Mesenchymal stem cell (in vitro differentiated cells and primary cell): ENCODE data around the gene SRRM4.

ENCODE experiments used
- DNase-seq: peaks from one replicate; pipeline ENCODE4 v3.0.0-alpha.2; 2013
- H2AFZ ChIP-seq: one replicate; pipeline ENCODE4 v1.6.1; 2013; ENCODE audit warnings: low read depth, mild to moderate bottlenecking, control low read depth, inconsistent platforms, low read length, moderate library complexity
- H2AK5ac ChIP-seq: 2 replicates; pipeline ENCODE4 v1.6.1; 2013; ENCODE audit warnings: low read length, moderate library complexity, mild to moderate bottlenecking, inconsistent platforms; ENCODE audit not compliant: severe bottlenecking
- H2BK120ac ChIP-seq: one replicate; pipeline ENCODE4 v1.6.1; 2013; ENCODE audit warnings: low read depth, mild to moderate bottlenecking, inconsistent platforms, low read length, moderate library complexity
- H2BK12ac ChIP-seq, 2 experiments: one replicate each; pipeline ENCODE4 v1.6.1; 2013; ENCODE audit warnings: inconsistent platforms in 2 of 2, low read length in 2 of 2, mild to moderate bottlenecking in 2 of 2, moderate library complexity in 2 of 2, control low read depth in 1 of 2
- H2BK15ac ChIP-seq: one replicate; pipeline ENCODE4 v1.6.1; 2013; ENCODE audit warnings: mild to moderate bottlenecking, low read depth, inconsistent platforms; ENCODE audit not compliant: poor library complexity, severe bottlenecking
- H2BK5ac ChIP-seq: 2 replicates; pipeline ENCODE4 v1.6.1; 2013; ENCODE audit warnings: low read depth, mild to moderate bottlenecking, low read length, control low read depth, inconsistent platforms; ENCODE audit not compliant: poor library complexity, severe bottlenecking
- H3K14ac ChIP-seq, 2 experiments: one replicate each; pipeline ENCODE4 v1.6.1; 2013; ENCODE audit warnings: inconsistent platforms in 2 of 2, low read length in 2 of 2, control low read depth in 1 of 2, mild to moderate bottlenecking in 1 of 2, moderate library complexity in 1 of 2
- H3K18ac ChIP-seq, 2 experiments: one replicate each; pipeline ENCODE4 v1.6.1; 2013; ENCODE audit warnings: inconsistent platforms in 2 of 2, low read length in 2 of 2, control low read depth in 1 of 2, low read depth in 1 of 2, mild to moderate bottlenecking in 1 of 2
- H3K23ac ChIP-seq, 2 experiments: one replicate each; pipeline ENCODE4 v1.6.1; 2013; ENCODE audit warnings: inconsistent platforms in 2 of 2, low read length in 2 of 2, mild to moderate bottlenecking in 2 of 2, moderate library complexity in 2 of 2, control low read depth in 1 of 2
- H3K27ac ChIP-seq: 2 replicates; pipeline ENCODE4 v1.5.1; 2013; ENCODE audit warnings: mild to moderate bottlenecking, moderate library complexity, low read length, control low read depth, inconsistent platforms; ENCODE audit not compliant: poor library complexity, severe bottlenecking
- H3K27me3 ChIP-seq, 2 experiments: 2 replicates each; pipeline versions ENCODE4 v1.6.1 to v1.7.0; 2013; ENCODE audit warnings: low read length in 2 of 2, mild to moderate bottlenecking in 2 of 2, moderate library complexity in 2 of 2, control low read depth in 1 of 2, inconsistent platforms in 1 of 2; ENCODE audit not compliant: control insufficient read depth in 1 of 2, insufficient read depth in 1 of 2
- H3K36me3 ChIP-seq, 2 experiments: 2 replicates each; pipeline versions ENCODE4 v1.6.1 to v1.7.0; 2013; ENCODE audit warnings: low read length in 2 of 2, control low read depth in 1 of 2, inconsistent platforms in 1 of 2, low read depth in 1 of 2, mild to moderate bottlenecking in 1 of 2; ENCODE audit not compliant: insufficient read depth in 2 of 2, control insufficient read depth in 1 of 2
- H3K4ac ChIP-seq, 2 experiments: one replicate each; pipeline ENCODE4 v1.6.1; 2013; ENCODE audit warnings: inconsistent platforms in 2 of 2, low read length in 2 of 2, mild to moderate bottlenecking in 2 of 2, moderate library complexity in 2 of 2, control low read depth in 1 of 2, low read depth in 1 of 2
- H3K4me1 ChIP-seq: 2 replicates; pipeline ENCODE4 v1.6.1; 2013; ENCODE audit warnings: low read depth, low read length, control low read depth; ENCODE audit not compliant: control insufficient read depth, insufficient read depth
- H3K4me2 ChIP-seq: 2 replicates; pipeline ENCODE4 v1.6.1; 2013; ENCODE audit warnings: low read length, mild to moderate bottlenecking, inconsistent platforms; ENCODE audit not compliant: poor library complexity, severe bottlenecking
- H3K4me3 ChIP-seq, 2 experiments: 2 replicates each; pipeline versions ENCODE4 v1.5.1 to v1.7.0; 2013; ENCODE audit warnings: low read length in 2 of 2, mild to moderate bottlenecking in 2 of 2, control low read depth in 1 of 2, low read depth in 1 of 2; ENCODE audit not compliant: insufficient read depth in 1 of 2
- H3K79me1 ChIP-seq: replicated peaks from 2 replicates; pipeline ENCODE4 v1.6.1; 2013; ENCODE audit warnings: mild to moderate bottlenecking, control low read depth, low read length, inconsistent platforms; ENCODE audit not compliant: poor library complexity, severe bottlenecking
- H3K9ac ChIP-seq: 2 replicates; pipeline ENCODE4 v1.7.0; 2013; ENCODE audit warnings: mild to moderate bottlenecking, low read length, moderate library complexity
- H3K9me3 ChIP-seq: 2 replicates; pipeline ENCODE4 v1.7.0; 2013; ENCODE audit warnings: mild to moderate bottlenecking, low read length; ENCODE audit not compliant: control insufficient read depth
- H4K8ac ChIP-seq: one replicate; pipeline ENCODE4 v1.6.1; 2013; ENCODE audit warnings: inconsistent platforms, mild to moderate bottlenecking, low read length, moderate library complexity
- H4K91ac ChIP-seq: one replicate; pipeline ENCODE4 v1.6.1; 2013; ENCODE audit warnings: mild to moderate bottlenecking, low read length, inconsistent platforms
- WGBS: methylation state at CpG from one replicate; pipeline ENCODE4 v1.1.7; 2013; ENCODE audit warnings: mixed read lengths; 5-methylcytosine and 5-hydroxymethylcytosine counted together

Gene SRRM4

GRCh38 chr12:119014368-119014767 is 33.0 kb downstream of the SRRM4 start:
- DNase-seq, result no peak
- no CpG with 5 or more reads among the region's 1 CpG for WGBS

DNA sequence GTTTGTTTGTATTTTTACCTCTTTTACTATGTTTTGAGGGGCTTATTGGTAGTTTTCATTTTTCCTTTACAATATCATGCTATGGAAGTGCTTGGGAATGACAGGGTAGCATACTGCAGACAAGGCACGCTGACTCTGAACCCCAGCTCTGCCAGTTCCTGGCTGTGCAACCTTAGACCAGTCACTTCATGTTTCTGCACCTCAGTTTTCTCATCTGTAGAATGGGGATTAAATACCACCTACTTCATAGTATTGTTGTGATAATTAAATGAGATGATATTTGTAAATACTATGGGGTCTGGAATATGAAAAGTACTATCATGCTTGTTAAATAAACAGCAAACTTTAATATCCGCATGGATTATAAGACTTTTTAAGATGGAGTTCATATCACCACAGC is 35.4 kb downstream of the SRRM4 start:
- Histone ChIP-seq H3K27ac (no peak overlapping the region), H3K9ac (no peak overlapping the region), H3K18ac (no peak overlapping the region), H3K4me3 (no peak overlapping the region), H2BK5ac (no peak overlapping the region), H3K14ac (no peak overlapping the region), H4K91ac (no peak overlapping the region), H2BK12ac (no peak overlapping the region), H3K79me1 (no peaks in the 10 kb centered on the region), H3K23ac (no peak overlapping the region), H2BK120ac (no peak overlapping the region), H2AK5ac (no peak overlapping the region), H2BK15ac (no peak overlapping the region), H3K9me3 (no peaks in the 10 kb centered on the region), H3K4me1 (no peaks in the 10 kb centered on the region), H3K27me3 (no peaks in the 10 kb centered on the region), H3K36me3 (no peaks in the 10 kb centered on the region), H3K4ac (no peak overlapping the region), H2AFZ (no peak overlapping the region), H4K8ac (no peak overlapping the region), H3K4me2 (no peak overlapping the region)
- 44% methylated on average over 1 of the region's 2 CpGs for WGBS
- no peak for DNase-seq

More at GRCh38 chr12:119014368-119014767, 33.0 kb downstream of the SRRM4 start:
- Histone ChIP-seq H2BK15ac (no peak overlapping the region), H2AFZ (no peak overlapping the region), H3K9me3 (peaks cover 7% of the 10 kb centered on the region), H4K91ac (no peak overlapping the region), H2BK12ac (no peak overlapping the region), H2BK120ac (no peak overlapping the region), H3K36me3 (no peaks in the 10 kb centered on the region), H3K4ac (no peak overlapping the region), H3K14ac (no peak overlapping the region), H3K9ac (no peak overlapping the region), H3K4me1 (no peaks in the 10 kb centered on the region), H2AK5ac (no peak overlapping the region), H3K4me3 (no peak overlapping the region), H4K8ac (no peak overlapping the region), H2BK5ac (no peak overlapping the region), H3K27me3 (no peaks in the 10 kb centered on the region), H3K4me2 (no peak overlapping the region), H3K18ac (no peak overlapping the region), H3K23ac (no peak overlapping the region), H3K79me1 (no peaks in the 10 kb centered on the region), H3K27ac (no peak overlapping the region)

- Histone ChIP-seq H3K4ac (no peak overlapping the region), H3K4me1 (no peaks in the 10 kb centered on the region), H2AK5ac (no peak overlapping the region), H3K27me3 (no peaks in the 10 kb centered on the region), H2BK120ac (no peak overlapping the region), H2BK5ac (no peak overlapping the region), H2BK12ac (no peak overlapping the region), H3K79me1 (no peaks in the 10 kb centered on the region), H3K27ac (no peak overlapping the region), H4K91ac (no peak overlapping the region), H2BK15ac (no peak overlapping the region), H3K9me3 (no peaks in the 10 kb centered on the region), H3K23ac (no peak overlapping the region), H3K14ac (no peak overlapping the region), H3K4me2 (no peak overlapping the region), H2AFZ (no peak overlapping the region), H3K9ac (no peak overlapping the region), H3K18ac (no peak overlapping the region), H3K36me3 (no peaks in the 10 kb centered on the region), H4K8ac (no peak overlapping the region), H3K4me3 (no peak overlapping the region)
- DNase-seq, result no peak
- WGBS, result 69% methylated on average over 3 of the region's 3 CpGs
Observed at GRCh38 chr12:119019166-119019565, 37.8 kb downstream of the SRRM4 start.

- no peaks in the 10 kb centered on the region for H3K9me3 ChIP-seq
- H3K79me1 ChIP-seq, result no peaks in the 10 kb centered on the region
- no peak overlapping the region for H3K27ac ChIP-seq
- no peak overlapping the region for H2BK15ac ChIP-seq
- no peaks in the 10 kb centered on the region for H3K4me1 ChIP-seq
- H2AK5ac ChIP-seq, result no peak overlapping the region
- DNase-seq, result no peak
- H3K4ac ChIP-seq, result no peak overlapping the region
- H2BK12ac ChIP-seq, result no peak overlapping the region
- no peak overlapping the region for H4K8ac ChIP-seq
- H2AFZ ChIP-seq, result no peak overlapping the region
- WGBS, result 23% methylated on average over 21 of the region's 21 CpGs
- H2BK5ac ChIP-seq, result no peak overlapping the region
- no peak overlapping the region for H3K4me3 ChIP-seq
- no peaks in the 10 kb centered on the region for H3K36me3 ChIP-seq
- no peak overlapping the region for H3K14ac ChIP-seq
- H3K23ac ChIP-seq, result no peak overlapping the region
- no peaks in the 10 kb centered on the region for H3K27me3 ChIP-seq
- no peak overlapping the region for H3K4me2 ChIP-seq
- H4K91ac ChIP-seq, result no peak overlapping the region
- H3K18ac ChIP-seq, result no peak overlapping the region
- no peak overlapping the region for H2BK120ac ChIP-seq
- no peak overlapping the region for H3K9ac ChIP-seq
Observed at GRCh38 chr12:119020406-119021360, 39.3 kb downstream of the SRRM4 start.
